SKM-1 treated with dmso at 0.1 percent for 144 hours (cell line): ENCODE results near the gene ANKRD30B.
"Not testable (repeated sequence)": the region's sequence is repeated elsewhere in the genome, so short reads cannot be mapped to it uniquely, and the experiment has no call there.

Experiments used
- DNase-seq: peaks from one replicate; lab custom pipeline; 2025; ENCODE audit not compliant: unreplicated experiment; lab: John Stamatoyannopoulos, UW

The ANKRD30B gene, protein sequence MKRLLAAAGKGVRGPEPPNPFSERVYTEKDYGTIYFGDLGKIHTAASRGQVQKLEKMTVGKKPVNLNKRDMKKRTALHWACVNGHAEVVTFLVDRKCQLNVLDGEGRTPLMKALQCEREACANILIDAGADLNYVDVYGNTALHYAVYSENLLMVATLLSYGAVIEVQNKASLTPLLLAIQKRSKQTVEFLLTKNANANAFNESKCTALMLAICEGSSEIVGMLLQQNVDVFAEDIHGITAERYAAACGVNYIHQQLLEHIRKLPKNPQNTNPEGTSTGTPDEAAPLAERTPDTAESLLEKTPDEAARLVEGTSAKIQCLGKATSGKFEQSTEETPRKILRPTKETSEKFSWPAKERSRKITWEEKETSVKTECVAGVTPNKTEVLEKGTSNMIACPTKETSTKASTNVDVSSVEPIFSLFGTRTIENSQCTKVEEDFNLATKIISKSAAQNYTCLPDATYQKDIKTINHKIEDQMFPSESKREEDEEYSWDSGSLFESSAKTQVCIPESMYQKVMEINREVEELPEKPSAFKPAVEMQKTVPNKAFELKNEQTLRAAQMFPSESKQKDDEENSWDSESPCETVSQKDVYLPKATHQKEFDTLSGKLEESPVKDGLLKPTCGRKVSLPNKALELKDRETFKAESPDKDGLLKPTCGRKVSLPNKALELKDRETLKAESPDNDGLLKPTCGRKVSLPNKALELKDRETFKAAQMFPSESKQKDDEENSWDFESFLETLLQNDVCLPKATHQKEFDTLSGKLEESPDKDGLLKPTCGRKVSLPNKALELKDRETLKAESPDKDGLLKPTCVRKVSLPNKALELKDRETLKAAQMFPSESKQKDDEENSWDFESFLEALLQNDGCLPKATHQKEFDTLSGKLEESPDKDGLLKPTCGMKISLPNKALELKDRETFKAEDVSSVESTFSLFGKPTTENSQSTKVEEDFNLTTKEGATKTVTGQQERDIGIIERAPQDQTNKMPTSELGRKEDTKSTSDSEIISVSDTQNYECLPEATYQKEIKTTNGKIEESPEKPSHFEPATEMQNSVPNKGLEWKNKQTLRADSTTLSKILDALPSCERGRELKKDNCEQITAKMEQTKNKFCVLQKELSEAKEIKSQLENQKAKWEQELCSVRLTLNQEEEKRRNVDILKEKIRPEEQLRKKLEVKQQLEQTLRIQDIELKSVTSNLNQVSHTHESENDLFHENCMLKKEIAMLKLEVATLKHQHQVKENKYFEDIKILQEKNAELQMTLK (N-terminal part only)

DNA sequence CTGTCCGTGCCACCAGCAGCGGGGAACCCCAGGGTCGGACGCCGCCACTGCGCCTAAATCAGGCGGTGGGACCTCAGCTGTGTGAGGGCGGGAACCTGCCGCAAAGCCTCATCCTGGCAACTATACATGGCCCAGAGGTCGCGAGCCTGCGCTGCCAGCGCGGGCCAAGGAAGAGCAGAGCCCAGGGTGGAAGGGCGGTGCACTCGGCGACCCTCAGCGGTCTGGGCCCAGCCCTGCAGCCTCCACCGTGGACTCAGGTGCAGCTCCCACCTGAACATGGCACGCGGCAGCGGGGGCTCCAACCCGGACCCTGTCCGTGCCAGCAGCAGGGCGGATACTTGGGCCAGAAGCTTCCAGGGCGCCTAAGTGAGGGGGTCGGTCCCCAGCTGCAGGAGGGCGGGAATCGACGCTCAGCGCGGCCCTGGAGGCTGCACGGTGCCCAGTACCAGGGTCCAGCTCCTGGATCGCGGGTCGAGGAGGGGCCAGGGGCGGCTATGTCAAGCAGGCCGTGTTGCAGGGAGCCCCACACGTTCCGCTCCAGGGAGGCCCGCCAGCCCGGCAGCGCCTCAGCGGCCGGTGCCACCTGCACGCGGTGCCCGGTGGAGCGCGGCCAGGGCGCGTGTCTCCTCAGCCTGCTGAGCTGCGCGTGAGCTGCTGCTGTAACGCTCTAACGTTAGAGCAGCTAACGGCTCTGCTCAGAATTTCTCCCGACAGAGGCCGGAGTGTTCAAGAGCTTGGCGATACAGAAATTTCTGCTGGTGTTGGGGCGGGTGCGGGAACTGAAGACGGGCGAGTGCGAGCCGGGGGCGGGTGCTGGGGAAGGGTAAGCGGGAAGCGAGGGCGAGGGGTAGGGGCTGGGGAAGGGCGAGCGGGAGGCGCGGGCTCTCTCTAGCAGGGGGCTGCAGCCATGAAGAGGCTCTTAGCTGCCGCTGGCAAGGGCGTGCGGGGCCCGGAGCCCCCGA is at the start of gene ANKRD30B:
ANKRD30B (plus strand) TSS at position 660 of the 962 bp plus-strand sequence; CDS start at position 908, 248 bp downstream.
- no peak for DNase-seq

DNA sequence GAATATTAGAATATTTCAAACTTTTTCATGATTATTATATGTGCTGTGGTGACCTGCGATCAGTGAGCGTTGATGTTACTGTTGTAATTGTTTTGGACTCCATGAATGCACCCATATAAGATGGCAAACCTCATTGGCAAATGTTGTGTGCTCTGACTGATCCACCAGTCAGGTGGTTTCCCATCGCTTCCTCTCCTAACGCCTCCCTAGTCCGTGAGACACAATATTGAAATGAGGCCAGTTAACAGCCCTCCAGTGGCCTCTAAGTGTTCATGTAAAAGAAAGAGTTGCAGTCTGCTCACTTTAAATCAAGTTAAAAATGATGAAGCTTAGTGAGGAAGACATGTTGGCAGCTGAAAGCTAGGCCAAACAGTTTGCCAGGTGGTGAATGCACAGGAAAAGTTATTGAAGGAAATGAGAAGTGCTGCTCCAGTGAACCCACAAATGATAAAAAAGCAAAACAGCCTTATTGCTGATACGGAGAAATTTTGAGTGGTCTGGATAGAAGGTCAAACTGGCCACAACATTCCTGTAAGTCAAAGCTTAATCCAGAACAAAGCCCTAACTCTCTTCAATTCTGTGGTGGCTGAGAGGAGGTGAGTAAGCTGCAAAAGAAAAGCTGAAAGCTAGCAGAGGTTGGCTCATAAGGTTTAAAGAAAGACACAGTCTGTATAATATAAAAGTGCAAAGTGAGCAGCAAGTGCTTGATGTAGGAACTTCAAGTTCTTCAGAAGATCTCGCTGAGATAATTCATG is 46.5 kb upstream of the ANKRD30B start:
- DNase-seq: not testable (repeated sequence)

DNA sequence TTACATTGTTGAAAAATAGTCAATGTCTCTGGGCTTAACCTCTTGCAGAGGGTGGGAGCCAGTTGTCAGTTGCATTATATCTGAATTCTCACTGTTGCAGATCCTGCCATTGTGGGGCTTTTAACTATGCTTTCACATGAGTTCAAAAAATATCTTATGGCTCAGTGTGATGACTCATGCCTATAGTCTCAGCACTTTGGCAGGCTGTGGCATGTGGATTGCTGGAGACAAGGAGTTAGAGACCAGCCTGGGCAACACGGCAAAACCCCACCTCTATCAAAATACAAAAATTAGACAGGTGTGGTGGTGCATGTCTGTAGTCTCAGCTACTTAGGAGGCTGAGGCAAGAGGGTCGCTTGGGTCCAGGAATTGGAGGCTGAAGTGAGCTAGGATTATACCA is 38.2 kb upstream of the ANKRD30B start:
- DNase-seq: not testable (repeated sequence)

DNA sequence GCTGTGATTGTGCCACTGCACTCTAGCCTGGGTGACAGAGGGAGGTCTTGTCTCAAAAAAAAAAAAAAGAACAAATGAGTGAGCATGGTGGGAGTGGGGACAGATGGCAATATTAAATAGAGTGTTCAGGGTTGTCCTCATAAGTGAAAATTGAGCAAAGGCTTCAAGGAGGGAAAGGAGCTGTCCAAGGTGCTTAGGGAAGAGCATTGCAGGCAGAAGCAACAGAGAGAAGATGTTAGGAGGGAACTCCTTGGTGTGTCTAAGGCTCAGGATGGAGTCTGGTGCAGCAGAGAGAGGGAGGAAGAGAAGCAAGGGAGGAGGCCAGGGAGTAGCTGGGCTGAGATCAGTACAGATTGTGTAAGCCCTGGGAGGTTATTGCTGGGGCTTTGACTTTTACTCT is 26.4 kb upstream of the ANKRD30B start:
- not testable (repeated sequence) for DNase-seq

DNA sequence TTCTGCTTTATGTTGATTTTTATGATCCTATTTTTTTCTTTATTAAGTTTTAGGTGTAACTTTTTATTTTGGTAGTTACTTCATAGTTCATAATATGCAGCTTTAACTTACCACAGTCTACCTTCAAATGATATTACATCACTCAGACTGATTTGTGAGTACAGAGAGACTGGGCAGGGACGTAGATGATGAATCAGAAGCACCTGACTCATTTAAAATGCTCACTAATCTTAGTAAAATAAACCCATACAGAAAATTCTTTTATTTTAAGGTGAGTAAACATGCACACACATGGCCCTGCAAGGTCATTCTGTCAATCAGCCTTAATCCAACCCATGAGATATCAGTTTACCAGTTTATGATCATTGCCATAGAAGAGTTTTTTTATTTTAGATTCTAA is 8.9 kb upstream of the ANKRD30B start:
- not testable (repeated sequence) for DNase-seq

DNA sequence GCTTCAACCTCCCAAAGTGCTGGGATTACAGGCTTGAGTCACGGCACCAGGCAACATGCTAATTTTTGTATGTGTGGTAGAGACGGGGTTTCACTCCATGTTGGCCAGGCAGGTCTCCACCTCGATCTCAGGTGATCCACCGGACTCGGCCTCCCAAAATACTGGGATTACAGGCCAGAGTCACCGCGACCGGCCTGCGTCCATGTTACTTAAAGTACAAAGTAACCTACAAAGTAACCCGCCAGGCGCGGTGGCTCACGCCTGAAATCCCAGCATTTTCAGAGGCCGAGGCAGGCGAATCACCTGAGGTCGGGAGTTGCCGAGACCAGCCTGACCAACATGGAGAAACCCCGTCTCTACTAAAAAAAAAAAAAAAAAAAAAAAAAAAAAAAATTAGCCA is 1.1 kb upstream of the ANKRD30B start:
- DNase-seq: no peak

DNA sequence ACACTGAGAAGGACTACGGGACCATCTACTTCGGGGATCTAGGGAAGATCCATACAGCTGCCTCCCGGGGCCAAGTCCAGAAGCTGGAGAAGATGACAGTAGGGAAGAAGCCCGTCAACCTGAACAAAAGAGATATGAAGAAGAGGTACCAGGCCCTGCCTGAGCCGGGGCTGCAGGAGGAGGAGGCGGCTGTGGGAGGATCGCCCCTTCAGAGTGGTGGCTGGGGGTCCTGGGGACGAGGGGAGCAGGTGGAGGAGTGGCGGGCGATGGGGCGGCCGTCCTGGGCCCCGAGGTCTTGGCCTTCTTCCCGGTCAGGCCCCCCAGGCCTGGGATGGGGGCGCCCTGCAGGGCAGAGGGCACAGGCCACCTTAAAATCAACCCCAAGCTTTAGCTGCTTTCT is 524 bp downstream of the ANKRD30B start:
- DNase-seq: no peak

DNA sequence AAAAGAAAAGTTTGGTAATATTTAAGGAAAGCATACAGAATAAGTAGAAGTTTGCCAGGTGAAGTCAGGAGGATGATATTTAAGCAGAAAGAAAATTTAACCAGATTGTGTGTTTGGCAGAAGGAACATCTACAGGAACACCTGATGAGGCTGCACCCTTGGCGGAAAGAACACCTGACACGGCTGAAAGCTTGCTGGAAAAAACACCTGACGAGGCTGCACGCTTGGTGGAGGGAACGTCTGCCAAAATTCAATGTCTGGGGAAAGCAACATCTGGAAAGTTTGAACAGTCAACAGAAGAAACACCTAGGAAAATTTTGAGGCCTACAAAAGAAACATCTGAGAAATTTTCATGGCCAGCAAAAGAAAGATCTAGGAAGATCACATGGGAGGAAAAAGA is 15.6 kb downstream of the ANKRD30B start:
- DNase-seq: not testable (repeated sequence)

DNA sequence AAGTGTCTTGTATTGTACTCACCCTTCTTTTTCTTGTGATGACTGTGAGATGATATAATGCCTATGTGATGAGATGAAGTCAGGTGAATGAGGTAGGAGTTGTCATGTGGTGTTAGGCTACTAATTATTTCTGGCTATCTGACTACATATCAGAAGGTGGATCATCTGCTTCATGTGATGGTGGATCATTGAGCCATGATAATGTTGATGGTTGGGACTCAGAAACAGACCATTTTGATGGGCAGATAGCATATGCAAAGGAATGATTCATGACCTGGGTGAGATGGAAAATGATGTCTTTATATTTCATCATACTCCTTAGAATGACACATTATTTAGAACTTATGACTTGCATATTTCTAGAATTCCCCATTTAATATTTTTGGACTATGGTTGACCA is 19.5 kb downstream of the ANKRD30B start:
- DNase-seq: no peak

DNA sequence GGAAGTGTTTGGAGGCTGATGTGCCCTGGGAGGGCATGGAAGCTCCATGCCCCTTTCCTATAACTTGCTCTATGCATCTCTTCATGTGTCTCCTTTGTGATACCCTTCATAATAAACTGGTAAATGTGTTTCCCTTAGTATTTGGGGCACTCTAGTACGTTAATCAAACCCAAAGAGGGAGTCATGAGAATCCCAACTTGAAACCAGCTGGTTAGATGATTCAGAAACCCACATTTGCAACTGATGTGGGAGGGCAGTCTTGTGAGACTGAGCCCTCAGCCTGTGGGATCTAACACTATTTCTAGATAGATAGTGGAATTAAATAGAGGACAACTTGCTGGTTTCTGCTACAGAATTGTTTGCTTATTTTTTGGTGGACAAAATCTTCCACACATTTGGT is 20.3 kb downstream of the ANKRD30B start:
- no peak for DNase-seq

DNA sequence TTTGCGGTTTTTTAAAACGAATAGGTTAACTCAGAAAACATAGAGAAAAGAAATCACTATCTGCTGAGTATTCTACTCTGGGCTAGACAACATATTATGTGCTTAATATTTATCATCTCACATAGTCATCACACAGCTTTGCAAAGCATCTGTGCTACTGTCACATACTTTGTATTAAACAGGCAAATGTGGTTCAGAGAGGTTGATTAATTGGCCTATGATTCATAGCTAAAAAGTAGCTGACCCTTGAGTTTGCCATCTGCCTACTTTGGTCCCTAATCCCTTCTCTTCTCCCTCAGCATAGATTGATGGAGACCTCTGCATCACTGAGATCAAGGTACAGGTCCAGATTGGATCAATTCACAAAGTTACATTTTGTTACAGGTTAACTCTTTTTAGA is 21.4 kb downstream of the ANKRD30B start:
- no peak for DNase-seq

DNA sequence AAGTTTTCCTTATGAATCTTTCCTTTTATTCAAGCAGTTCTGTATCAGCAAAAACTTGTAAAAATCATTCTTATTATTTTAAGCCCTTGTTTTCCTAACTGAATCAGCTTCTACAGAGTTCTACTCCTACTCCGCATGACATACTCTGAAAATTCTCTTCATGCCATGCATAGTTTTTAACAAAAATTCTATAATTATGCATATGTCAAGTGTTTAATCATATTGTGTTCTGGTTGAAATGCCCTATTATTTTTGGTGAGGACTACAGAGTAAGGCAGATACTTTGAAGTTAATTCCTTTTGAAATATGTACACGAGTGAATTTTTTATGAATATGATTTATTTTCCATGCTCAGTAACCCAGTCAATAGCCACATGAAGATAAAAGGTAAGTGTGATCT is 28.8 kb downstream of the ANKRD30B start:
- no peak for DNase-seq

DNA sequence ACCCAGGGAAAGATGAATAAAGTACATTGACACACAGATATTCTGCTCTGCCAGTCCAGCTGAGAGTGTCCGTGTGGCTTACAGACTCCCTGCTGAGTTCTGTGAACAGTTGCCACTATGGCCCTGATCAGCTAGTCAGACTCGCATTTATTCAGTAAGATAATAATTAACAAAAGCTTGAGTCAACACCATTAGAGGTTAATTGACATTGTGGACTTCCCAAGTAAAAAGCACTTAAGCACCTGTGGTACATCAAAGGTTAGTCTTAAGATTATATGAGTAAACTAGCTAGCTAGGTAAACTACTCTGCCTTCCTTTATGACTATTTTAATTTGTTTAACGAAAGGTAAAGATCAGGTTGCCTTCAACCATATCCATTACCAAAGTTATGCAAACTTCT is 33.7 kb downstream of the ANKRD30B start:
- no peak for DNase-seq

DNA sequence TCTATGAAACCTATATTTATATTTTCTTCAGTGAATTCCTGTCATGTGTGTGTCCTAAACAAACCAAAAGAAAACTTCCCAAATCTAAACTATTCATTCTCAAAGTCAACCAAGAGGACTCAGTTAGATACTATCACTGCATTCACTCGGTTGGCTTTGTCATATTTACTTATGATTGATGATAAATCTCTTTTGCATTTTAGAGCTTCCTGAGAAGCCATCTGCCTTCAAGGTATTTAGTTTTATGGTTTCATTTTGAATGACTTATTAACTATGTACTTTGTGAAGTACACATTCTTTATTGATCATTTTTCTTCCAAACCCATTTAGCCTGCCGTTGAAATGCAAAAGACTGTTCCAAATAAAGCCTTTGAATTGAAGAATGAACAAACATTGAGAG is 36.2 kb downstream of the ANKRD30B start:
- no peak for DNase-seq

DNA sequence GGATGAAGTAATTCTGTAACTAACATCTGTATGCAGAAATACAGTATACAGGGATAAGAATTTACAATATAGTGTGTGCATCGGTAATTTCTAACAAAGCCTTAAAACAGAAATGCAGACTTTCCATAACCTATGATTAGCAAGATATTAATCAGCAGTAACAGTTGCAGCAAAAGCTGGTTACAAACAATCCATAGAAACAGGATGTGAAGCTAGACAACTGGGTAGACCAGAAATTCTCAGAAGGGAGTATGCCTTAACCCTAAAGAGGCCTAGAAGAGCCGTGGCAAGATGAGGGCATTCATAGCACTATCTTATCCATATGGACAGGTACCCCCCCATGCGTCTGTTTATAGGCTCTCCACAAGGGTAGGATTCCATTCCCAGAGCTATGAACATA is 48.9 kb downstream of the ANKRD30B start:
- DNase-seq: not testable (repeated sequence)

DNA sequence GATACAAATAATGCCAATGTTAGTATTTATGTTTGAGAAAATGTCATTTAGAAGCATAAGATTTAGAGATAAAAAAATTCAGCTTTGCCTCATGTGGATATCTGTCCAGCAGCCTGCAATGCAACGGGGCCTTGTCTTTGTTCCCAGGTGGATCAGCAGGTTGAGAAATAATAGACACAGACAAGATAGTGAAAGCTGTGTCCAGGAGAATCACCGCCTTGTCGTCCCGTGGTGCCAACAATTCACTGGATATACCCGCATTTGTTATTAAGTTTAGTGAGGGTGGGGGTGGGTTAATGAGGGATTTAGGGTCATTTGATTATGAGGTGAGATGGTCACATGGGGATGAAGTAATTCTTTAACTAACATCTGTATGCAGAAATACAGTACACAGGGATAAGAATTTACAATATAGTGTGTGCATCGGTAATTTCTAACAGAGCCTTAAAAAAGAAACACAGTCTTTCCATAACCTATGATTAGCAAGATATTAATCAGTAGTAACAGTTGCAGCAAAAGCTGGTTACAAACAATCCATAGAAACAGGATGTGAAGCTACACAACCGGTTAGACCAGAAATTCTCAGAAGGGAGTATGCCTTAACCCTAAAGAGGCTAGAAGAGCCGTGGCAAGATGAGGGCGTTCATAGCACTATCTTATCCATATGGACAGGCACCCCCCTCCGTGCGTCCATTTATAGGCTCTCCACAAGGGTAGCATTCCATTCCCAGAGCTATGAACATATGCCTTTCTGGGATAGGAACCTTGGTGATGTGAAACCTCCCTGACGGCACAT is 50.2 kb downstream of the ANKRD30B start:
- not testable (repeated sequence) for DNase-seq

DNA sequence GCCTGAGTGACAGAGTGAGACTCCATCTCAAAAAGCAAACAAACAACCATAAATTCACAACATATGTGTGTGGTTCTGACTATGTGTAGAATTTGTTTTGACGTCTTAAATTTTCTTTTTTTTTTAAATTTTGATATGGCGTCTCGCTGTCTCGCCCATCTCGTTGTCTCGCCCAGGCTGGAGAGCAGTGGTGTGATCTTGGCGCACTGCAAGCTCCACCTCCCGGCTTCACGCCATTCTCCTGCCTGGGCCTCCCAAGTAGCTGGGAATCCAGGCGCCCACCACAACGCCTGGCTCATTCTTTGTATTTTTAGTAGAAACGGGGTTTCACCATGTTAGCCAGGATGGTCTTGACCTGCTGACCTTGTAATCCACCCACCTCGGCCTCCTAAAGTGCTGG is 63.1 kb downstream of the ANKRD30B start:
- not testable (repeated sequence) for DNase-seq

DNA sequence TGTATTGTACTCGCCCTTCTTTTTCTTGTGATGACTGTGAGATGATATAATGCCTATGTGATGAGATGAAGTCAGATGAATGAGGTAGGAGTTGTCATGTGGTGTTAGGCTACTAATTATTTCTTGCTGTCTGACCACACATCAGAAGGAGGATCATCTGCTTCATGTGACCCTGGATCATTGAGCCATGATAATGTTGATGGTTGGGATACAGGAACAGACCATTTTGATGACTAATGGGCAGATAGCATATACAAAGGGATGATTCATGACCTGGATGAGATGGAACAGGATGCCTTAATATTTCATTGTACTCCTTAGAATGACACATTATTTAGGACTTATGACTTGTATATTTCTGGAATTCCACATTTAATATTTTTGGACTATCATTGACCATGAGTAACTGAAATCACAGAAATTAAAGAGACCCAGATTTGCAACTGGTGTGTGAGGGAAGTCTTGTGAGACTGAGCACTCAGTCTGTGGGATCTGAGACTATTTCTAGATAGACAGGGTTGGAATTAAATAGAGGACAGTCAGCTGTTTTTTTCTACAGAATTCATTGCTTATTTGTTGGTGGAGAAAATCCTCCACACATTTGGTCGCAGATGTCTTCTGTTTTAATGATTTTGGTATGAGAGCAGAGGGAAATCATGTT is 79.1 kb downstream of the ANKRD30B start:
- not testable (repeated sequence) for DNase-seq
